BJ (cell line): ENCODE results near the gene RPSA. TPM values are rescaled to one million over a fixed set of nuclear protein-coding genes. Genes with fewer than 3 reads are reported as not detected.

ENCODE experiments used
- CTCF ChIA-PET: fragments of 350-600 bp; formaldehyde crosslinking; extraction: SDS; loops from one replicate; lab custom pipeline; 2021; ENCODE audit warnings: antibody characterized with exemption, inconsistent platforms; lab: Yijun Ruan, JAX
- POLR2A ChIA-PET: fragments of 300-600 bp; sonication (Branson Sonifier 250); formaldehyde crosslinking; extraction: SDS; loops from one replicate; lab custom pipeline; 2021; ENCODE audit warnings: antibody characterized with exemption; lab: Charles Lee
- DNase-seq: peaks from one replicate; pipeline ENCODE4 v3.0.0-alpha.2; 2011; ENCODE audit warnings: low read depth
- H3K27me3 ChIP-seq: 2 replicates; pipeline ENCODE4 v1.6.0; 2011; ENCODE audit warnings: low read length; ENCODE audit not compliant: control insufficient read depth, insufficient read depth
- H3K36me3 ChIP-seq: 2 replicates; pipeline ENCODE4 v1.5.1; 2011; ENCODE audit warnings: low read length; ENCODE audit not compliant: control insufficient read depth, insufficient read depth
- H3K4me3 ChIP-seq: 2 replicates; pipeline ENCODE4 v1.5.1; 2011; ENCODE audit warnings: low read depth, mild to moderate bottlenecking, control low read depth, low read length
- CTCF ChIP-seq: IDR thresholded peaks from 2 replicates; pipeline ENCODE4 v1.5.1; 2011; ENCODE audit warnings: low read depth, mild to moderate bottlenecking, control low read depth, inconsistent platforms, low read length, moderate library complexity; ENCODE audit not compliant: insufficient read depth
- polyA plus RNA-seq: library from polyadenylated mRNA; depleted of rRNA; stranded (reverse); fragments of >200 nt; gene quantifications from 2 replicates; pipeline ENCODE4 v1.2.3, GENCODE V29; 2011

The RPSA gene
- polyA plus RNA-seq, 1 experiment = 4,053 TPM

- Histone ChIP-seq H3K27me3 (no peaks in the 10 kb centered on the region), H3K4me3 (no peak overlapping the region), H3K36me3 (no peaks in the 10 kb centered on the region)
- no peak for TF ChIP-seq CTCF
- CTCF ChIA-PET = interaction anchor here (1.2 to 2.9 kb wide), 2 partner anchors 13 to 15 kb away, joined by 3 to 25 read pairs; no protein-coding TSS in a partner anchor
- POLR2A ChIA-PET = no interaction called here
- DNase-seq = peak; percentile 9
These were observed 27.1 kb downstream of the RPSA start for GRCh38 chr3:39433642-39434041.

GRCh38 chr3:39434574-39434973 is 28.1 kb downstream of the RPSA start:
- ChIA-PET CTCF (interaction anchor here (1.2 to 2.9 kb wide), 2 partner anchors 13 to 14 kb away, joined by 3 to 25 read pairs; no protein-coding TSS in a partner anchor), POLR2A (no interaction called here)
- no peak overlapping the region for H3K4me3 ChIP-seq
- no peaks in the 10 kb centered on the region for H3K27me3 ChIP-seq
- DNase-seq = no peak
- no peak for TF ChIP-seq CTCF
- no peaks in the 10 kb centered on the region for H3K36me3 ChIP-seq

DNA sequence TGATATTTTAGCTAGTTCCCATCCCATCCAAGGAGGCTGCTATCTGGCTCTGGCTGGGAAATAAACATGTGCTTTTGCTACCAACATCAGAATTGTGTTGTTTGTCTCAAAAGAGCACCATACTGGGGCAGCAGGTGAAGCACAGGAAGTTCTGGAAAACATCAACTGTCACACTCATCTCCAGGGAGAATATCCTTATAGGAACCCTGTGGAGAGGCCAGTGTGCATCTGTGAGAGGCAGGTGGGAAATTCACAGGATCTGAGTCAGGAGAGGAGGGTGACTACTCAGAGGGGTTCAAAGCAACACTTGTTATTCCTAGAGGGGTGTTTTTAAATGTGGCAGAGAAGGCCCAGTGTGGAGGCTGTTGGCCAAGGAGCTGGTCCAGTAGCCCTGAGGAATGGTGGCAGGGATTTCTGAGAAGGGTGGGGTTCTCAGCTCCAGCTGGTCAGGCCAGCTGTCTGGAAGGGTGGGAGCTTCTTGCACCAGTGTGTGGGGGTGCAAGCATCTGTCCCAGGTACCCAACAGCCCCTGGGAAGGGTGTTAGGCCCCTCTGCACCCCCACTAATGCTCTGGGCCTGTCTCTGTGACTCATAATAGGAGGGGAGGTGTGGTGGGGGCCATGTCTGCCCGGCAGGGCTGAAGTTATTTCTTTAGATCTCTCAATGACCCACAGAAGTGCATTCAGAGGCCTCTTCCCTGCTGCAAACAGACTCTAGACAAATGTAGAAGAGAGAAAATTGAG is 28.7 kb downstream of the RPSA start:
- Histone ChIP-seq H3K4me3 (no peak overlapping the region), H3K36me3 (no peaks in the 10 kb centered on the region), H3K27me3 (no peaks in the 10 kb centered on the region)
- ChIA-PET CTCF (interaction anchor here (2.9 kb wide), 1 partner anchor 12 kb away, joined by 25 read pairs; no protein-coding TSS in a partner anchor), POLR2A (no interaction called here)
- no peak for DNase-seq
- no peak for TF ChIP-seq CTCF

DNA sequence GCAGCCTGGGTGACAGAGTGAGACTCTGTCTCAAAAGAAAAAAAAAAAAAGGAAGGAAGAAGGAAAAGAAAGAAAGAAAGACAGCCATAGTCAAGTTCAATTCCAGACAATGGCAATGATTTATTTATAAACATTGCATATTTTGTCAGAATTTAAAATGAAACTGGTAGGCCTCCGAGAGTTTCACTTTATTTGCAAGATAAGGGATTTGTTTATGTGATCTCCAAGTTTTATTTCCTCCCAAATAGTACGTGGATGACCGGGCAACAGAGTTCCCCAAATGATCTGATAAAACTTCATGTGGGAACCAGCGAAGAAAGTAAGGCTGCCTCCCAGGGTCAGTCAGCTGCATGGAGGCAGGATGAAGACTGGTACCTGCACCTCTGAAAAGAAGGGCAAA is 32.4 kb downstream of the RPSA start:
- DNase-seq = no peak
- no peak overlapping the region for H3K4me3 ChIP-seq
- CTCF ChIA-PET = interaction anchor here (1.2 to 1.9 kb wide), 3 partner anchors 9 to 60 kb away, joined by 3 to 8 read pairs (median 6); no protein-coding TSS in a partner anchor
- H3K27me3 ChIP-seq = no peaks in the 10 kb centered on the region
- H3K36me3 ChIP-seq = no peaks in the 10 kb centered on the region
- no peak for TF ChIP-seq CTCF
- POLR2A ChIA-PET = no interaction called here

- Histone ChIP-seq H3K4me3 (no peak overlapping the region), H3K36me3 (no peaks in the 10 kb centered on the region), H3K27me3 (no peaks in the 10 kb centered on the region)
- TF ChIP-seq CTCF = no peak
- ChIA-PET CTCF (interaction anchor here (1.2 to 1.3 kb wide), 2 partner anchors 59 to 1442 kb away, joined by 3 to 6 read pairs; no protein-coding TSS in a partner anchor), POLR2A (no interaction called here)
- DNase-seq = no peak
These were observed 33.8 kb downstream of the RPSA start for GRCh38 chr3:39440316-39440715.
